HG03571 (cell line): ENCODE results near the gene C1R.
A peak's percentile ranks its signal among the peaks of the same experiment; 100 is the strongest.
"Not testable (repeated sequence)": the region's sequence is repeated elsewhere in the genome, so short reads cannot be mapped to it uniquely, and the experiment has no call there.

Experiments
- ATAC-seq: cut with Tn5 transposase; IDR thresholded peaks from one replicate; pipeline ENCODE4 v1.9.1; 2021; ENCODE audit not compliant: unreplicated experiment

Gene C1R

DNA sequence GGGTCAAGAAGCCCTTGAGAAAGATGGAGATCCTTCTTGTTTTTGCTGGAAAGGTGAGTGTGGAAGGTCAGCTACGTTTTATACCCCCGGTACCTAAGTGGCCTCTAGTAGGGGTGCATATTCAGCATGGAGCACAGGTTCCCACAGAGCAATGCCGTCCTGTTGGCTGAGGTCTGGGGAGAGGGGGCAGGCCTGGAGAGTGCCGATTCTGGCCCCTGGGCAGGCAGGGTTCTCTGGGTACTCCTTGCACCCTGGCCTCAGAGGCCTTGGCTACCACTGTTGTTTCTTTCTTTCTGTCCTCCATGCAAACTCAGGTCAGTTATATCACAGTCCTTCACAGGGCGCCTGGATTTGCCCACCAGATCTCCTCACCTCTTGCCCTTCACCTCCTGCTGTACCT is 27.9 kb upstream of the C1R start:
- no peak for ATAC-seq

DNA sequence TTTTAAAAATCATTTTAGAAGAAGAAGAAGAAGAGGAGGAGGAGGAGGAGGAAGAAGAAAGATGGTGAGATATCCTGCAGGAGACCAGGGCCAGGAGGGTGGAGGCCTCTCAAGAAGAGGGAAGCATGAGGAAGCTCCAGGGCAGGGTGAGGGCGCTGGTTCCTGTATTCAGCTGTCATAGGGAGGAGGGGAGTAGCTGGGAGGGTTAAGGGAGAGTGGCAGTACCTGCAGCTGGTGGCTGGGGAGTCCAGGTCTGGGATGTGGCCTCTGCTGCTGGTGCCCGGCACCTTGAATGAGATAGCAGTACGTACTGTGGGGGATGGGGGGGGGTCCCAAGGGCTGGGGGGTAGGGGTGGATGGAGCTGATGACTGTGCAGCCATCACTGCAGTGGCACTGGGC is 26.6 kb upstream of the C1R start:
- ATAC-seq = no peak

- no peak for ATAC-seq
Observed at GRCh38 chr12:7117670-7118069, 25.4 kb upstream of the C1R start.

- ATAC-seq = no peak
Observed at GRCh38 chr12:7116916-7117315, 24.7 kb upstream of the C1R start.

DNA sequence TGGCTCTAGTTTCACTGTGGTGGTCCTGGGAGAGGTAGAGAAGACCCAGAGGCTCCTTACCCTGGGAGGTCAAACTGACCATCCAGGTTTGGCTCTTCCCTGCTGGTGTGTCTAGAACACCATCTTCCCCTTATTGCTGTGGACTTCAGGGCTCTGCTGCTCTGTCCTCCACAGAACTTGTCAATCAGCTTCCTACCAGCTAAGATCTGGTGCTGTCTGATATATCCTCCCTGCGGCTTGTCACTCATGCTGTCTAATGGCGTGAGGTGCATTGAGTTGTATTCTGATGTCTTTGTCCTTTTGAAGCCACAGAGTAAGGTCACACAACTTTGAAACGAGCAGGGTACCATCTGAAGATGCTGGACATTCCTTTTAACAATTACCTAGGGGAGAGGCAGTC is 24.0 kb upstream of the C1R start:
- ATAC-seq = no peak

GRCh38 chr12:7114851-7115250 is 22.6 kb upstream of the C1R start:
- ATAC-seq = no peak

- ATAC-seq = no peak
Observed at GRCh38 chr12:7114008-7114407, 21.8 kb upstream of the C1R start.

GRCh38 chr12:7113389-7113871 is 21.2 kb upstream of the C1R start:
- no peak for ATAC-seq

- no peak for ATAC-seq
Observed at GRCh38 chr12:7112041-7112440, 19.8 kb upstream of the C1R start.

DNA sequence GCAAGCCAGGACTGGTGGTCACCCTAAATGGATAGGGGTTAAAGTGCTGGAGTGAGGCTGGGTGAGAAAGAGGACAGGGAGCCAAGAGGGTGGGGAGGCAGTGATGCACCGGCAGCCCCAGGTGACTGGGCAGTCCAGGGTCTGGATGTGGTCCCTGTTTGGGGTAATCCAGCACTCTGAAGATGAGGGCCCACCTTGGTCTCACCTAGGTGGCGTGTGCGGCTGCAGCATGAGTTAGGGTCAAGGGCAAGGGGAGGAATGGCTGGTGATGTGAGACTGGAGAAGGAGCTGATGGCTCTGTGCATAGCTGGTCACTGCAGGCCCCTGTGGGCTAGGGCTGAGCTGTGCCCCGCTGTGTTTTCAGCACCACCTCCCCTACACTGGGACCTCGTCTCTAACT is 18.4 kb upstream of the C1R start:
- no peak for ATAC-seq

GRCh38 chr12:7109572-7109920 is 17.3 kb upstream of the C1R start:
- ATAC-seq = no peak

DNA sequence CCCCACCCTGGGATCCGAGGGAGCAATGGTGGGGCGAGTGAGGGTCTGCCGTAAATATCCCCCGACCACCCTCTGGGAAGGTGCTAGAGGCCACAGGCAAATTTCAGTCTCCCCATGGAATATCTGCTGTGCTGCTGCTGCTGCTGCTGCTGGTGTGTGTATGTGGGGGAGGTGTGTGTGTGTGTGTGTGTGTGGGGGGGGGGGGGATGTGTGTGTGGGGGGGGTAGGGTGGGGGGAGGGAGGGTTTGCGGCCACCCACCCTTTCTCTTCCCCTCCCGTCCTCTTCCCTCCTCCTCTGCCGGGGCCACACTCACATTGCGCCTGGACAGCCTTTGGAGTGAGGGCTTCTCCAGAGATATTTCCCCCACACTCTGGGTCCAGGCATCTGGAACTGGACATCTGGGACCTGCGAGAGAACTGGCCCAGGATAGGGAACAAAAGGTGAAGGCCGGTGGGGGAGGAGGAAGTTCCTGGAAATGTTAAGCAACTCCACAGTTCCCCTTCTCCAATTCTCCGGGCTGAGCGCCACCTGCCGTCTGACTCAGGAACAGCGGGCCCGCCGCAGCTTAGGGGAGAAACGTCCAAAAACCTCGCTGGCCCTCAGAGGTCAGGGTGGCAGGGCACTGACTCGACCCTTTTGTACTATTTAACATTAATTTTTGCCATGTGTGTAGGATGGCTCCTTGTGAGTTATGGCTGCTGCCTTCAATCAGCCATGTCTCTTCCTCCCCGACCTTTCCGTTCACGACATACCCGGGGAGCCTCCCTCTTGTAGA is 16.7 kb upstream of the C1R start, which contains the start of gene C1RL:
Gene C1RL (minus strand): TSS at position 419 of the 776 bp plus-strand sequence. CDS start 34 bp downstream, at position 385.
- no peak for ATAC-seq

- ATAC-seq = peak; percentile 90
Observed at GRCh38 chr12:7108003-7108795, 16.0 kb upstream of the C1R start.

GRCh38 chr12:7107636-7108002 is 15.4 kb upstream of the C1R start:
- ATAC-seq = no peak

DNA sequence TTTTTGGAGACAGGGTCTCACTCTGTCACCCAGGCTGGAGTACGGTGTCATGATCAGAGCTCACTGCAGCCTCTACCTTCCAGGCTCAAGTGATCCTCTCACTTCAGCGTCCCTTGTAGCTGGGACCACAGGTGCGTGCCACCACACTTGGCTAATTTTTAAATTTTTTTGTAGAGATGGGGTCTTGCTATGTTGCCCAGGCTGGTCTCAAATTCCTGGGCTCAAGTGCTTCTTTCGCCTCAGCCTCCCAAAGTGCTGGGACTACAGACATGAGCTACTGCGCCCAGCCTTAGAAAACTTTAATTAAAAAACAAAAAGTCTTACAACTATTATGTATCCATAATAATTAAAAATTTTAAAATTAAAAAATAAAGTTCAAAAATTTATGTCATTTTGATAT is 14.9 kb upstream of the C1R start:
- not testable (repeated sequence) for ATAC-seq

GRCh38 chr12:7106082-7106481 is 13.8 kb upstream of the C1R start:
- no peak for ATAC-seq

DNA sequence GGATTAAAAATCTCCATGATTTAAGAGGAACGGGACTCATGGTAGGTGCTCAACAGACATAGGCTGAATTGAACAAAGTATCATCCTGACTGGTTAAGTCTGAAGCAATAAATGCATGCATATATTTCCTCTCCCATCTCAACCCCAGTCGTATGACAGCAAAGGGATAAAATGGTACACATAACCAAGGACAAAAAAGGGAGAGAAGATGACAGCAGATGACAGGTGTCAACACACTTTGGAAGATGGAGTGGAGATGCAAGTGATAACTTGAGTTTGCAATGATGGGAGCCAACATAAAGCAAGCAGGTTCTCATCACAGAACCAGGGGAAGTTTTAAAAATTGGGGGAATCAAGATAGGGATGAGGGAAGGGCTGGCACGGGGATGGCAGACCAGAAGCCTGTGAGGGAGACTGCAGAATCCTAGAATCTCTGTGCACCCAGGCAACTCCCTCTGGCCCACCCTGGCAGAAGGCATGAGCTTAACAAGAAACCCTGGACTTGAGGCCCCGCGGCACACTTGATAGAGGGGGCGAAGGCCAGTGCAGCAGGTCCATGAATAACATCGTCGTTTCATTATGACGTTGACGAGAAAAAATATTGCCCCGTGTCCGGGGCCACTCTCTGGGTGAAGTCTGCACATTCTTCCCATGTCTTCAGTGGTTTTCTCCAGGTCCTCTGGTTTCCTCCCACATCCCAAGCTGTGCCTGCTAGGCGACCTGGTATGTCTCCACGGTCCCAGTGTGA is 11.8 kb upstream of the C1R start:
- ATAC-seq = no peak

GRCh38 chr12:7102582-7102981 is 10.3 kb upstream of the C1R start:
- no peak for ATAC-seq

DNA sequence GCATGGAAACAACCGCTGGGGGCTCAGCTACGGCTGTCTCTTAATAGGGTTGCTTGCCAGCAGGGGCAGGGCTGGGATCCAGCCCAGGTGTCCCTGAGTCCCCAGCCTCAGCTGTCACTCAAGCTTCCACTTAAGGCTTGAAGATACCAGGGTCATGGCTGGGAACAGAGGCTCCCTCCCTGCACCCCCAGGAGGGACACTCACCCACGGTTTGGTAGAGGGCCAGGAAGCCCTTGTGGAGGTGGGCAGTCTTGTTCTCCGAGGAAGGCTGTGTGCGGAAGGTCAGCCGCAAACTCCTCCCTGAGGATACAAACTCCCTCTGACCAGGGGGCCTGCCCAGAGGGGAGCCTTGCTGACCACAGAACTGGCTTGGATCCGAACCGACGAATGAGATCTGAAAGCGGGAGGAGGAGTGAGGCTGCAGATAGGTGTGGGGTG is 9.5 kb upstream of the C1R start:
- ATAC-seq = no peak

- ATAC-seq = no peak
Observed at GRCh38 chr12:7101047-7101693, 8.9 kb upstream of the C1R start.

DNA sequence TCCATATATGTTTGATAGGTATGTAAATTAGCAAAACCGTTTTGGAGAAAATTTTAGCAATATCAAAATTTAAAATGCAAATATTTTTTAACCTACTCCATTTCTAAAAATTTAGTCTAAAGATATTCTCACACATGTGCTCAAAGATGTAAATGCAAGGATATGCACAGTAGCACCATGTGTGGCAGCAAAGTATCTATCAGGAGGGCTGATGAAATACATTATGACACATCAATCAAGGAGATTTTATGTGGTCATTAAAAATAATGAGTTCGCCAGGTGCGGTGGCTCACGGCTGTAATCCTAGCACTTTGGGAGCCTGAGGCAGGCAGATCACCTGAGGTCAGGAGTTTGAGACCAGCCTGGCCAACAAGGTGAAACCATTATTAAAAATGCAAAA is 8.0 kb upstream of the C1R start:
- ATAC-seq = no peak
